ENCODE measurements around the gene PPP1R13B.
"Not testable (repeated sequence)": the region's sequence is repeated elsewhere in the genome, so short reads cannot be mapped to it uniquely, and the experiment has no call there.

Gene PPP1R13B

DNA sequence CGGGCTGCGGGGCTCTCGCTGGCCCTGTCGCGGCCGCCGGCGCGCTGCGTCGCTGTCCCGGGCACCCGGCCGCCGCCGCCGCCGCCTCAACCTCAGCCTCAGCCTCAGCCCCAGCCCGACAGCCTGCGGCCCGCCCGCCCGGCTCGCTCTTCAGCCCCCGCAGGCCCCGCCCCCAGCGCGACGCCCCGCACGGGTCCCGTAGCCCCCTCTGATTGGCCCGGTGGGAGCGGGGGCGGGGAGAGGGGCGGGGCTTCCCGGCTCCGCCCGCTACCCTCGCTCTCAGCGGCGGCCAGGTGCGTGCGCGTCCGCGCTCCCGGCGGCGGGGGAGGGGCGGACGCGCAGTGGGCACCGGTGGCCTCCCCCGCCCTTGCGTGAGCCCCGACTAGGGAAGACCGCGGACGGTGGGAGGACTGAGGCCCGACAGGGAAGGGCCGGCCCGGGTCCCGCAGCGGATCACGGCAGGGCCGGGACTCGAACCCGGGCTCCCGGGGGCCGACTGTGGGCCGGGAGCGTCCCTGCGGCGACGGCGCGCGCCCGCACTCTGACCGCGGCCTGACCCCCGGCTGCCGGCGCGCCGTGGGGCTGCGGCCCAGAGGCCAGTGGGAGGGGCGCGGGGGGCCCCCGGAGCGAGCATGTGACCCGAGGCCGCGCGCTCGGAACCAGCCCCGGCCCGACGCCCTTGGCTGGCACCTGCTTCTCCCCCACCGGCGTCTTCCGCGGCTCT lies at the start of gene PPP1R13B:
PPP1R13B (minus strand) TSS at position 125 of the 724 bp plus-strand sequence. CDS start 268 bp downstream, outside the sequence.
- DNase-seq (ENCODE audit: low read depth in 3 of 3) = peak; percentile 85 to 97 (median 87)

DNA sequence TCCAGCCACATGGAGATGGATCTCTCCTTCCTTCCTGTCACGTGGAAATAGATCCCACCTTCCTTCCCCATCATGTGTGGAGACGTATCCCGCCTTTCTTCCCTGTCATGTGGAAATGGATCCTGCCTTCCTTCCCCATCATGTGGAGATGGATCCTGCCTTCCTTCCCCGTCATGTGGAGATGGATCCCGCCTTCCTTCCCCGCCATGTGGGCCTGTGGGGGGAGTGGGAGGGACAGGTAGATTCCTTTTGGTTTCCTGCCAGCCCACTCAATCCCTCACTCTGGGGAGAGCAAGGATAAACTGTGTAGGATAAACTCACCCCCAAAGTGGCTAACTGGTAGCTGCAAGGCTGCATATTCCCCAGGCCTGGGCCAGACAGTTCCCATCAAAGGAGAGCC lies 49.2 kb upstream of the PPP1R13B start:
- no peak for DNase-seq (ENCODE audit: low read depth in 3 of 3)

DNA sequence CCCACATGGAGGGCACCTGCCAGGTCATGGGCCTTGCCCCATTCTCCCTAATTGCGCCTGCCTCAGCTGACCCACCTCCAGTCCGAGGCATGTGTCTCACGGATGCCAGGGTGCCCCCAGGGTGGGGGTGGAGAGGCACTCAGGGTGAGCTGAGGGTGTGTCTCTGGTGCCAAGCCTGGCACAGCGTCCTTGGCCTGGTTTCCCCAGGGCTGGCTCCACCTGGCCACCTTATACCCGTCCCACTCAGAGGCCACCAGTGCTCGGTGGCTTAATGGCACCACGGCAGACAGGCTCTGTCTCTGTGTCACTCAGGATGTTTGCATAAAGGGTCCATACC lies 47.3 kb upstream of the PPP1R13B start:
- no peak for DNase-seq (ENCODE audit: low read depth in 3 of 3)

DNA sequence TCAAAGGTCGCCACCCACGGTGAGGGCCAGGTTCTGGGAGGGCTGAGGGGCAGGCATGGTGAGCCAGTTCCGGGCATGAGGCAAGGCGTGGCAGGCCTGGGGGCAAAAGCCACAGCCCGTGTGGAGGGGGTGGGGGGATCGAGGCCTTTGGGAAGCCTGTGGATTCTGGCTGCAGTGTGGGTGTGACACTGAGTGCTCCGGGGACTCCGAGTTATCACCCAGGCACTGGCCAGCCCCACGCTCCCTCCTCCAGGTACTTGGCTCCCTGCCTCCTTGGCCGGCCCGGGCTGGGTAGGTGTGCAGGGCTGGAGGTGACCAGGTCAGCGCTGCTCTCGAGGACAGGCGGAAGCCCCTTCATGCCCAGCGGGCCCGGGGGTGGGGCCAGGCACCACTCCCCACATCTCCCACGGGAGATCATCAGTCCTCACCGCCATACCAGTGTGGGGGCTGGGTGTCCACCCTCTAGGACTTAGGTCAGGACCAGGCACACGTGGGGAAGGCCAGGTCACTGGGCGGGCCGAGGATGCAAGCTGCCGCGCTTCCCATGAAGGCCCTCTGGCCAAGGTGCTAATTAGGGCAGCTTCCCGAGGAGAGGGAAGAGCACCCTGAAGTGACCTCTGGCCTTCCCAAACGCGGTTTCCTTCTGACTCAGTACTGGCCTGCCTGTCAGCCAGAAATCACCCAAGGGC lies 46.8 kb upstream of the PPP1R13B start:
- DNase-seq (ENCODE audit: low read depth in 3 of 3) = no peak

DNA sequence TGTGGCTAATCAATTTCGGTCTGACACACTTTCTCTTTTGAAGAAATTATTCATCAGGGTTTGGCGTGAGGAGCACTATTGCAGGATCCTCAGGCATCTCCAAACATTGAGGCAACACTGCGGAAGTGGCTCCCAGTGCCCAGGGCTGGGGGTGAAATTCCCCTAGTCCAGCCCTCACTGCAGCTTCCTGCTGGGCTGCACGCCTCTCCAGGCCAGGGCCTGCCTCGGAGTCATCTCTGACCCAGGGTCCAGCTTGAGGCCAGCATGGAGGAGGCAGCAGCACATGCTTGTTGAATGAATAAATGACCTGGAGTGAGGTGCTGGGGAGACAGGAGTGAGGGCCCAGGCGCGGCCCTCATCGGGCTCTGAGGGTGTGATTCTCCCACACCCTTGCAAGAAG lies 44.9 kb upstream of the PPP1R13B start:
- DNase-seq (ENCODE audit: low read depth in 3 of 3) = no peak

DNA sequence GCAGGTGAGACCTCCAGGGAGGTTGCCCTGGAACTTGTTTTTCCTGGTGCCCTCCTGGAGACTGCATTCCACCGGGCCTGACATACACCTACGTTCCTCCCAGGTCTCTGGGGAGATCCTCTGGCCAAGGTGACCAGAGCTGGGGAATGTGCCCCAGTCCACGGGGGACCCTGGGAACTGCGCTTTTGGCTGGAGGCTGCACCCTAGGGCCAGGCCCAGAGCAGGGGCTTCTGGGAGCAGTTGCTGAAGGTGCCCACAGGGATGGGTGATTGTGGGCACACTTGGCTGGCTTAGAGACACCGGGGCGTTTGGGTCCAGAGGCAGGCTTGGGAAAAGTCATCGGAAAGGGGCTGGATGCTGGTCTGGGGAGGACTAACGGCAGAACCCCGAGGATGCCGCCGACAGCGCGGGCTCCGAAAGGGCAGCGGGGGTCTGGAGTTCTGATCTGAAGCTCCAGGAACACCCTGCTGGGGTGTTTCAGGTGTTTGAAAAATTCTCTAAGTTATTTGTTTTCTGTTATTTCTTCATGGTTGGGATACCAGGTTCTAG lies 44.4 kb upstream of the PPP1R13B start:
- DNase-seq (ENCODE audit: low read depth in 3 of 3) = no peak

DNA sequence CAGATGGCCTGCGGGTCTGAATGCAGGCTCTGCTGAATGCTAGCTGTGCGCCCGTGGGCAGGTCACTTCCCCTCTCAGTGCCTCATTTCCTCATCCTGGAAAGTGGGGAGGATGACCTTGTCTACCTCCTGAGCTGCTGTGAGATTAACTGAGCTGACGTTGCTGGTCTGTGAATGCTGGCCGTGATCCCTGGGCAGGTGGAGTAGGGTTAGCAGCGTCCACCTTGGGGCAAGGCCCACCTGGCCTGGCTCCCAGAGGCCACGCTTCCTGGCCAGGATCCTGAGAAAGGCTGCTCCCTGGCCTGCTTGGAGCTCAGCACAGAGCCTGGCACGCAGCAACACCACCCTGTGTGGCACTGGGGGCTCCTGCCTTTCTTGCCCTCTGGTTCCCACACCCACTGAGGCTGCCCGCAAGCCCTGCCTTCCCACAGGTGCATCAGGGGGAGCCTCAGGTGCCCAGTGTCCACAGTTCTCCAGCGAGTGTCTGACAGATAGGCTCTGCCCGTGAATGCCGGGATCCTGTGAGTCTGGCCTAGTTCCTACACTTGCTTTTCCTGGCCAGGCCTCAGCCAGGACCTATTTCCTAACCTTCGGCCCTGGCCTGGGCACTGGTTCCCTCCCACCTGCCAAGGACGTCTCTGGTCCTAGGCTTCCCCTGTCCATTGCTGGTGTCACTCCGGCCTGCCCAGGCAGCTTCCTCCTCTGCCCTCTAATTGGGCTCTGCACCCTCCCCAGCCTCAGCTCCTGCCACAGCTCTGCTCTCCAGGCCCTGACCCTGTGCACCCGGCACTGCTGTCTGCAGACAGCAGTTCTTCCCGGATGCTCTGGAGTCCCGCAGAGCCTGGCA lies 43.7 kb upstream of the PPP1R13B start:
- no peak for DNase-seq (ENCODE audit: low read depth in 3 of 3)

DNA sequence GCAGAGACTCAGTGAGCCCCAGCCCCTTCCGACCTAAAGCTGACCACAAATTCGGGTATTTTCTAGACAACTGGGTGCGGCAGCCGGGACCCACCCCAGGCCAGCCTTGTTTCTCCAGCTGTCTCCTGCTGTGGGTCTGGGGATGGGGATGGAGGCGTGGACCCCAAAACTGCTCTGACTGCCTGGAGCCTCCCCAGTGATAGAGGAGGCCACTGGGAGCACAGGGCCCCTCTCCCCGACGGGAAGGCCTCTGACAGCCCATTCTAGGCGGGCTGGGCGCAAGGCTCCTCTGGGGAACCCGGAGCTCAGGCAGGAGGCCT lies 42.6 kb upstream of the PPP1R13B start:
- no peak for DNase-seq (ENCODE audit: low read depth in 3 of 3)

- DNase-seq (ENCODE audit: low read depth in 3 of 3) = no peak
Measured at GRCh38 chr14:103889313-103890051, 42.1 kb upstream of the PPP1R13B start.

DNA sequence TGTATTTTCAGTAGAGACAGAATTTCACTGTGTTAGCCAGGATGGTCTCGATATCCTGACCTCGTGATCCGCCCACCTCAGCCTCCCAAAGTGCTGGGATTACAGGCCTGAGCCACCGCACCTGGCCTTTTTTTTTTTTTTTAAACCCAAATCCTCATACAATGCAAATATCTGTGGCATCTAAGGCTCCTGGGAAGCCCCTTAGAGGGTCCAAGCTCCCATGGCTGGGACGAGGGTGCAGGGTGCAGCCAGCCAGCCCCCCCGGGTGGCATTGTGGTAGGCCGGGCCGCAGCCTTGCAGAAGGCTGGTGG lies 41.6 kb upstream of the PPP1R13B start:
- DNase-seq (ENCODE audit: low read depth in 3 of 3) = not testable (repeated sequence)

GRCh38 chr14:103887557-103888115 lies 40.3 kb upstream of the PPP1R13B start:
- no peak for DNase-seq (ENCODE audit: low read depth in 3 of 3)

GRCh38 chr14:103887170-103887501 lies 39.8 kb upstream of the PPP1R13B start:
- no peak for DNase-seq (ENCODE audit: low read depth in 3 of 3)

- DNase-seq (ENCODE audit: low read depth in 3 of 3) = no peak
Measured at GRCh38 chr14:103886304-103887169, 39.2 kb upstream of the PPP1R13B start.

GRCh38 chr14:103885509-103885932 lies 38.1 kb upstream of the PPP1R13B start:
- DNase-seq (ENCODE audit: low read depth in 3 of 3) = no peak

DNA sequence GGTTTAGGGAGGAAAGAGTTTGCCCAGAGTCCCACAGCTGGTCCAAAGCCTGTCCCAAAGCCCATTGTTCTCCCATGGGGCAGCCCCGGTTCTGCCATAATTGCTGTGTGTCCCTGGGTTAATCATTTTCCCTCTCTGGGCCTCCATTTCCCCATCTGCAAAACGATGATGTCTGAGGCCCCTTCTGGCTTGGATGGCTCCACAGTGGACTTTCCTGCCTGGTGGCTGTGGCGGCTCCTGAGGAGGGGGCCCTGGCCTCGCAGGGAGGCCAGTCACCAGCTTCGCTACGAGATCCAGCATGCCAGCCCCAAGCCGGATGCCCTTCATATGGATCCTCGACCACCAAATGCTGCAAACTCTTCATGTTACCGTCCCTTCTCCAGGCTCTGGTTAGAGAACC lies 37.5 kb upstream of the PPP1R13B start:
- no peak for DNase-seq (ENCODE audit: low read depth in 3 of 3)

- DNase-seq (ENCODE audit: low read depth in 3 of 3) = no peak
Measured at GRCh38 chr14:103883263-103883523, 35.8 kb upstream of the PPP1R13B start.

DNA sequence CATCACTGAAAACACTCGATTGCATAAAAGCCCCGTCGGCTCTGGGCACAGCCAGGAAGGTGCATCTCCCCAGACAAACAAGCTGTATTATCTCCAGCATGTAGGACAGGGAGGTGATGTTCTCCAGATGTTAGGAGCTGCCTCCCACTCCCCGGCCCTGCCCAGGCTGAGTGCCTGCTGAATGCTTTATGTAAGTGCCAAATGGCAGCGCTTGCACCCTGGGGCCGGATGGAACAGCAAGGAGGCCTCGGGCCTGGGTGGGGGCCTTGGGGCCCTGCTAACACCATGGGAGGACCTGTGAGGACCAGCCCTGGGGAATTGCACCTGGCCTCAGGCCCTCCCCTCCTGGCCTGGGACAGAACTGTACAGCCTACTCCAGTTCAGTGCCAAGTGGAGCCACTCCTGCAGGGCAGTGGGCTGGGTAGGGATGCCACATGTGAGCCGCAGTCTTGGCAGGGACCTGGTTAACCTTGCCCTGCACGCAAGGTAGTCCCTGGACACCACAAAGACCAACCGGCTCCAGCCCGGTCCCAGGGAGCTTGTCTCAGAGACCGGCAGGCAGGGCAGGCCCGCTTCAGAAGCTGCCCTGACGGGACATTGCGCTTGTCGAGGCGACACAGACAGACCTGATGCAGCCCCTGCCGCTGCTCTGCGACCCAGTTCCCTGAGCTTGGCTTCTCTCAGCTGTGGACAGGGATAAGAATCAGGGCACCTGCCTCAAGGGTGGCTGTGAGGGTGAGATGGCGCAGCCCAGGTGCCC lies 35.3 kb upstream of the PPP1R13B start:
- no peak for DNase-seq (ENCODE audit: low read depth in 3 of 3)

DNA sequence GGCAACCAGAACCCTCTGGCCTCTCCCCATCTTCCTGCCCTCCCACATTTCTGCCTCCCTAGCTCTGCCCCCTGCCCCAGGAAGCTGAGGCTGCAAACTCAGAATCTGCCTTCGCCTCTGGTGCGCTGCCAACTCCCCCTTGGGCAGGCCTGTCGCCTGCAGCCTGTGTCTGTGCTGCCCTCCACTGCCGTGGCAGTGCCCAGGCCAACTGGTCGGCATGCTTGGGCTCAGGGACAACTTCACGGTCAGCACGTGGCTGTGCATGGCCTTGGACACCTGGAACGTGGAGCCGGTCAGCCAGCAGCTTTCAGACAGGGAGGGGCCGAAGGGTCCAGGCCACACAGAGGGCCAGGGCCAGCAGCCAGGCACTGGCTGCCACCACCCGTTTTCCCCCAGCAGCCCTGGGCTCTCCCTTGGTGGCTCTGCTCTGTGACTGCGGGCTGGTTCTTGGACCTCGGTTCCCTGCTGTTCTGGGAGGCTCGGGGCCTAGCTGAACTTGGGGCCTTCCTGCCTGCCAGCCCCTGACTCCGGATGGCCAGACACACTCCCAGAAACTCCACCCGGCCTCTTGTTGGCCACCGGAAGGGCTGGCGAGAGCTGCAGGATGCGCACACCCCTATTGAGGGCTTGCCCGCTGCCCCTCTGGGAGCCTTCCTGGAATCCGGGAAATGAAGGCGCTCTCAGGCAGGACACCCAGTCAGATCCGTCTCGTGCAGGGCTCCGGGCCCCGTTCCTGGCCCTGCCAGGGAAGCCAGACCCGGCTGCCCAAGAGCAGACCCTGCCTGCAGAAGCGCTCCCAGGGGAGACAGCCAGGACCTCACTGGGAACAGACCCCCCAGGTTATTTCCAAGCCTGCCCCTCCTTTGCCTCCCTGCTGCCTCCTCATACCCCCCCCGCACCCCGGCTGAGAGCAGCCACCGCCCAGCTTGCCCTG lies 34.2 kb upstream of the PPP1R13B start:
- no peak for DNase-seq (ENCODE audit: low read depth in 3 of 3)
